ENCODE data around the gene BANK1. TPM values are rescaled to one million over a fixed set of nuclear protein-coding genes. Genes with fewer than 3 reads are reported as not detected.

Gene BANK1, protein sequence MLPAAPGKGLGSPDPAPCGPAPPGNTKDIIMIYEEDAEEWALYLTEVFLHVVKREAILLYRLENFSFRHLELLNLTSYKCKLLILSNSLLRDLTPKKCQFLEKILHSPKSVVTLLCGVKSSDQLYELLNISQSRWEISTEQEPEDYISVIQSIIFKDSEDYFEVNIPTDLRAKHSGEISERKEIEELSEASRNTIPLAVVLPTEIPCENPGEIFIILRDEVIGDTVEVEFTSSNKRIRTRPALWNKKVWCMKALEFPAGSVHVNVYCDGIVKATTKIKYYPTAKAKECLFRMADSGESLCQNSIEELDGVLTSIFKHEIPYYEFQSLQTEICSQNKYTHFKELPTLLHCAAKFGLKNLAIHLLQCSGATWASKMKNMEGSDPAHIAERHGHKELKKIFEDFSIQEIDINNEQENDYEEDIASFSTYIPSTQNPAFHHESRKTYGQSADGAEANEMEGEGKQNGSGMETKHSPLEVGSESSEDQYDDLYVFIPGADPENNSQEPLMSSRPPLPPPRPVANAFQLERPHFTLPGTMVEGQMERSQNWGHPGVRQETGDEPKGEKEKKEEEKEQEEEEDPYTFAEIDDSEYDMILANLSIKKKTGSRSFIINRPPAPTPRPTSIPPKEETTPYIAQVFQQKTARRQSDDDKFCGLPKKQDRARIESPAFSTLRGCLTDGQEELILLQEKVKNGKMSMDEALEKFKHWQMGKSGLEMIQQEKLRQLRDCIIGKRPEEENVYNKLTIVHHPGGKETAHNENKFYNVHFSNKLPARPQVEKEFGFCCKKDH
- under 1 TPM; 0.33 to 0.68 TPM for total RNA-seq

DNA sequence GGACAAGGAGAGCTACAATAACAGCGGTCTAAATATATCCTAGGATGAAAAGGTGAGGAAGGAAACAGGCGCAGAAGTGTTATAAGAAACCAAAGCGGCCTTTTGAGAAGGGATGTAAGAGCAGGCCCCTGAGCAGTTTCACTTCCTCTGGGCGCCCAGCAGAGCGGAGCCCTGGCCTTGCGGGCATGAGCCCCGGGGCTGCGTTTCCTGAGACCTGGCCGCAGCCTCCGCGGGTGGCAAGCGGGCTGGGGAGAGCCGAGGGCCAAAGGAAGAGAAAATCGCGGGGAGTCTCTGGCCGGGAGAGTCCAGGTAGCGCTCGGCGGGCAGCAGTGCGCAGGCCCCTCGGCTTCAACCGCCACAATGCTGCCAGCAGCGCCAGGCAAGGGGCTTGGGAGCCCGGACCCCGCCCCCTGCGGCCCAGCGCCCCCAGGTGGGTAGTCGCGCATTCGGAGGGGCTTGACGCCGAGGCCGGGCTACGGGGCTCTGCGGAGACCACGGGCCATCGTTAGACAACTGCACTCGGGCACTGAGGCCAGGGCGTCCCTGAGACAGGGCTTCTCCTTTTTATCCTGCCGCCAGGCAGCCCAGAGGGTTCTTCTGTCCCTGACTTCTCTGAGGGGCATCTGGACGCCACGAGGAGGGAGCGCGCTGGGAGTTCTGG, at the start of gene BANK1:
BANK1 (plus strand) TSS at position 210 of the 661 bp plus-strand sequence; CDS start at position 361, 151 bp downstream.
- H3K27ac Mint-ChIP-seq = peak within 1 kb of the TSS; percentile 1
- H3K36me3 Mint-ChIP-seq (ENCODE audit: low read depth) = no peaks in the 10 kb centered on the region
- CTCF ChIA-PET = no interaction called here
- peaks cover 2% of the 10 kb centered on the region for H3K9me3 Mint-ChIP-seq
- peak within 1 kb of the TSS; percentile 64 for H3K4me3 Mint-ChIP-seq
- POLR2A ChIA-PET = no interaction called here
- H3K27me3 Mint-ChIP-seq = peaks cover 45% of the 10 kb centered on the region
- peaks cover 19% of the 10 kb centered on the region for H3K4me1 Mint-ChIP-seq
- peak; percentile 64 for DNase-seq

DNA sequence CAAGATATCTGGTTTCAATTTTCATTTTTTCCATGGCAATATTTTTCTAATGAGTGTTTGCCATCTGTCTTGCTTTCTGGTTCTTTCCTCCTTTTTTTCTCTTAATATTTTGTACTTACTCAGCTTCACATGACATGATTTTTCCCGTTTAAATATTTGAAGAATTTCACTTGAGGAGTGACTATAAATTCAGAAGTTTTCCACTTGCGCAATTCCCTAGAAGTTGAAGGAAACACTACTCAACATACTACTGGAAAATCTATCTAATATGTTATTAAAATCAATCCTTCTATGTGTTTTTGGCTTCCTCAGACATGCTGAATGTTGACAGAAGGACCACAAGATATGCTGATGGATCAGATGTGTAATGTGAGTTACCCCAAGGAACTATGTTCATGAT, 36.8 kb upstream of the BANK1 start:
- Mint-ChIP-seq H3K4me3 (no peak overlapping the region), H3K27me3 (no peaks in the 10 kb centered on the region), H3K27ac (no peak overlapping the region), H3K4me1 (no peaks in the 10 kb centered on the region), H3K9me3 (no peaks in the 10 kb centered on the region), H3K36me3 (ENCODE audit: low read depth) (no peaks in the 10 kb centered on the region)
- DNase-seq = no peak
- ChIA-PET POLR2A (no interaction called here), CTCF (no interaction called here)

DNA sequence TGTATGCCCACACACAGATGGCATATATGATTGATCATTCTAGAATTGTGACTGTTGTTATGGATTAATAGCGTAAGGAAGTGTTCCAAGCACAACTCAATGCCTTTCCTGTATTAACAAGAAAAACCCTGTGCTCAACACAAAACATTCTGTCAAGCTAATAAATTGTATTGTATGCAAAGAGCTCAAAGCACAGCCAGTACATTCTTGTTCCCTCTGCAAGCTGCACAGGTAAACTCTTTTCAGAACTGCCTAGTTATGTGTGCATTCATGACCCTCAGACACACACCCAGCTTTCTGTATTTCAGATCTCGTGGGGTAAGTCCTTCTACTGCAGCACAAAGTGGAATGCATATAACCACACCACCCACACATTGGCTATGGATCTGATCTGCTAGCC, 34.3 kb upstream of the BANK1 start:
- no peaks in the 10 kb centered on the region for H3K9me3 Mint-ChIP-seq
- H3K27ac Mint-ChIP-seq = no peak overlapping the region
- no peaks in the 10 kb centered on the region for H3K36me3 Mint-ChIP-seq (ENCODE audit: low read depth)
- CTCF ChIA-PET = no interaction called here
- DNase-seq = no peak
- no peaks in the 10 kb centered on the region for H3K27me3 Mint-ChIP-seq
- no peak overlapping the region for H3K4me3 Mint-ChIP-seq
- POLR2A ChIA-PET = no interaction called here
- no peaks in the 10 kb centered on the region for H3K4me1 Mint-ChIP-seq

DNA sequence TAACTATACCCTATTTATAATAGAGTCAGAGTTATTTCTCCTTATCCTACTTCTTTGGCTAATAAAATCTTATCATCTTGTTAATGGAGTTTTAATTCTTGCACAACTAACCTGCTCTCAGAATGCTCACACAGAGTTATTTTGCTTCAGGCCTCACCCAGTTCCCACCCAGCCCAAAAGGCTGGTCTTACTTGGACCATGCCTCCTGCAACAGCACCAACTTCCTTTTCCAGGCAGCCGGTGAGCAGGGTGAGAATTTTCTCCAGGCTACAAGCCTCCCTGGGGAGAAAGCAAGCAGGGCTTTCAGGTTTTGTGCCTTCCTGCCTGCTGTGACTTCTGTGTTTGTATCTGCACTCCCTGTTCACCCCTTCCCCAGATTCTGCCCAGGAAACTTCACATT, 29.1 kb upstream of the BANK1 start:
- ChIA-PET CTCF (no interaction called here), POLR2A (no interaction called here)
- Mint-ChIP-seq H3K9me3 (no peaks in the 10 kb centered on the region), H3K36me3 (ENCODE audit: low read depth) (no peaks in the 10 kb centered on the region), H3K4me1 (no peaks in the 10 kb centered on the region), H3K27ac (no peak overlapping the region), H3K4me3 (no peak overlapping the region), H3K27me3 (peaks cover 6% of the 10 kb centered on the region)
- DNase-seq = no peak

GRCh38 chr4:101762025-101762424, 28.5 kb upstream of the BANK1 start:
- CTCF ChIA-PET = no interaction called here
- Mint-ChIP-seq H3K4me3 (no peak overlapping the region), H3K4me1 (no peaks in the 10 kb centered on the region), H3K9me3 (no peaks in the 10 kb centered on the region), H3K27me3 (peaks cover 10% of the 10 kb centered on the region), H3K36me3 (ENCODE audit: low read depth) (no peaks in the 10 kb centered on the region), H3K27ac (no peak overlapping the region)
- POLR2A ChIA-PET = no interaction called here
- DNase-seq = no peak

GRCh38 chr4:101762534-101762933, 28.0 kb upstream of the BANK1 start:
- Mint-ChIP-seq H3K4me3 (no peak overlapping the region), H3K36me3 (ENCODE audit: low read depth) (no peaks in the 10 kb centered on the region), H3K9me3 (no peaks in the 10 kb centered on the region), H3K4me1 (no peaks in the 10 kb centered on the region), H3K27me3 (peaks cover 13% of the 10 kb centered on the region), H3K27ac (no peak overlapping the region)
- CTCF ChIA-PET = no interaction called here
- DNase-seq = no peak
- POLR2A ChIA-PET = no interaction called here

DNA sequence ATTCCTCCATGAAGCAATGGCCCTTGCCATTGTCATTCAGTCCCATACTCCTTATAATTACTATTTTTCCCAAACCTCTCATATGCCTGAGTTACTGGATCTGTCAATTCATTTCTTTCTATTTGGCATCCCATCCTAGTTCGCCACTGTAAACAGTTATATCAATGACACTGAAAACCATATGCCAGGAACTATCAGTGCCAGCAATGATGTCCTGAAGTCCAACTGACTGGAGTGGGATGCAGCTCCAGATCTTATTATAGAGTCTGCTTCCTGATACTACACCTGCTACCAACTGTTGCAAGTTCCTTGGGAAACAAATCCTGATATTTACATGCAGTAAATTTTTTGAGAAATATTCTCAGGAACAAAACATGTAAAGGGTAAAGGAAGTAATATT, 27.0 kb upstream of the BANK1 start:
- Mint-ChIP-seq H3K9me3 (no peaks in the 10 kb centered on the region), H3K4me3 (no peak overlapping the region), H3K36me3 (ENCODE audit: low read depth) (no peaks in the 10 kb centered on the region), H3K4me1 (no peaks in the 10 kb centered on the region), H3K27me3 (peaks cover 13% of the 10 kb centered on the region), H3K27ac (no peak overlapping the region)
- ChIA-PET POLR2A (no interaction called here), CTCF (no interaction called here)
- DNase-seq = no peak

DNA sequence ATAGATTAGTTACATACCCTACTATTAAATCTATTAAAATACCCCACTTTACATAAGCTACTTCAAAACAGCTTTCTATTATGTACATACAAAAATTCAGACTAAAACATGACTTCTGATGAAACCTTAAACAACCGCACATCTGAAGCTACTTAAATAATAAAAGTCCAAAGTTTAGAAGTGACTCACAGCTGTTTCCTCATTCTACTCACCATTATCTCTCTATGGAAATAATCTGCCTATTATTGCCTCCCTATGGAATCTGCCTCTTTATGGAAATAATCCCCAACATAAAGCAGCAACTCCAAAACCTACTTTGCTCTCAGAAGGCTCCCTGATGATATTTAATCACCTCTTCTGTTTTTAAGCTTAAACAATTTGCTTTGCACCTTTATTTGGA, 15.7 kb upstream of the BANK1 start:
- no peak overlapping the region for H3K4me3 Mint-ChIP-seq
- no peaks in the 10 kb centered on the region for H3K9me3 Mint-ChIP-seq
- ChIA-PET POLR2A (no interaction called here), CTCF (no interaction called here)
- H3K27ac Mint-ChIP-seq = no peak overlapping the region
- peaks cover 10% of the 10 kb centered on the region for H3K27me3 Mint-ChIP-seq
- no peaks in the 10 kb centered on the region for H3K4me1 Mint-ChIP-seq
- H3K36me3 Mint-ChIP-seq (ENCODE audit: low read depth) = no peaks in the 10 kb centered on the region
- DNase-seq = no peak

DNA sequence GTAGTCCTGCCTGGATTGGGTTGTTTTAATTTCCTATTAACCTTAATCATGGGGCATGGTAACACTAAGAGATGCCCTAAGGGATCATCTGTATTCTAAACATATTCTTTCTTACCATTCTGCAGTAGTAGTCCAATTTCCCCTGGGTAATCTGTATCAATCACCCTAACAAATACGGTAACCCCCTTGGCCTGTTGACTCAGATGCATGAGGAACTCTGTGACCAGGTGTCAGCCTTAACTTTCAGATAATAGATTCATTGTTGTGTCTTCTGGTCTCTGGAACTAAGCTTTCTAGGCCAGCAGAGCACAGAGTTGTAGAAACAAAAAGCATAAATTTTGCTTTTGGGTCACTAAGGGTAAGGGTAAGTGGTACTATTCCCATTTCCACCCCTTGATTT, 13.1 kb upstream of the BANK1 start:
- H3K27ac Mint-ChIP-seq = no peak overlapping the region
- no peak for DNase-seq
- ChIA-PET POLR2A (interaction anchor here (0.6 kb wide), 1 partner anchor 31 kb away, joined by 3 read pairs; no protein-coding TSS in a partner anchor), CTCF (no interaction called here)
- peaks cover 3% of the 10 kb centered on the region for H3K27me3 Mint-ChIP-seq
- no peak overlapping the region for H3K4me3 Mint-ChIP-seq
- H3K9me3 Mint-ChIP-seq = no peaks in the 10 kb centered on the region
- H3K36me3 Mint-ChIP-seq (ENCODE audit: low read depth) = no peaks in the 10 kb centered on the region
- H3K4me1 Mint-ChIP-seq = no peaks in the 10 kb centered on the region

GRCh38 chr4:101780284-101780683, 10.2 kb upstream of the BANK1 start:
- no peaks in the 10 kb centered on the region for H3K9me3 Mint-ChIP-seq
- H3K27me3 Mint-ChIP-seq = peaks cover 3% of the 10 kb centered on the region
- H3K27ac Mint-ChIP-seq = no peak overlapping the region
- H3K36me3 Mint-ChIP-seq (ENCODE audit: low read depth) = no peaks in the 10 kb centered on the region
- CTCF ChIA-PET = no interaction called here
- POLR2A ChIA-PET = no interaction called here
- H3K4me1 Mint-ChIP-seq = peaks cover 10% of the 10 kb centered on the region
- no peak overlapping the region for H3K4me3 Mint-ChIP-seq
- DNase-seq = no peak

DNA sequence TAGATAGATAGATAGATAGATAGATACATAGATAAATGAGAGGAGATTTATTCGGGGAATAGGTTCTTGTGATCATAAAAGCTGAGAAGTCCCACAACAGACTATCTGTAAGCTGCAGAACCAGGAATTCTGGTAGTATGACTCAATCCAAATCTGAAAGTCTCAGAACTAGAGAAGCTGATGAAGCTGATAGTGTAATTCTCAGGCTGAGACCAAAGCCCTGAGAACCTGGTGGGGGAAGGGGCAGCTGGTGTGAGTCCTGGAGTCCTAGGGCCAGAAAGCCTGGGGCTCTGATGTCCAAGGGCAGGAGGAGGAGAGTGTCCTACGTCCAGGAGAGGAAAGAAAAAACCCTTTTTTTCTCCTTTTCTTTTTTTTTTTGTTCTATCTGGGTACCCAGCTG, 8.0 kb upstream of the BANK1 start:
- DNase-seq = no peak
- Mint-ChIP-seq H3K4me3 (no peak overlapping the region), H3K4me1 (peaks cover 21% of the 10 kb centered on the region), H3K9me3 (peaks cover 2% of the 10 kb centered on the region), H3K27ac (no peak overlapping the region), H3K36me3 (ENCODE audit: low read depth) (no peaks in the 10 kb centered on the region), H3K27me3 (peaks cover 4% of the 10 kb centered on the region)
- ChIA-PET POLR2A (no interaction called here), CTCF (no interaction called here)

DNA sequence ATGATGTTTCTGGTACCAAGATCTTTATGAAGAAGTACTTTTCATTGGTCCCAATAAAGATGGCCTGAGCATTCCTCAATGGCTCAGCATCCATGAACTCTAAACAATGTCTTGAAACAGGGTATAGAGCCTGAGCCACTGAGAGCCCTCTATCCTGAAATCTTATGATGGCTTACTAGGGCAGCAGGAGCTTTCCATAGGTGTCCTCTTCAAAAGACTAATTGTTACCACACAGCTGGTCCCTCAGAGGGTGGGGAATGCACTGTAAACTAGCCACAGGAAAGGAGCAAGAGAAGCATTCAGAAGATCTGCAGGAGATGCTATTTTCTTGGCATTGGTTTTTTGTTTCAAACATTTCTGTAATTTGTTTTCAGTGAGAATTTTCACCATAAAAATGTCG, 5.6 kb upstream of the BANK1 start:
- Mint-ChIP-seq H3K4me3 (no peak overlapping the region), H3K36me3 (ENCODE audit: low read depth) (no peaks in the 10 kb centered on the region), H3K4me1 (peaks cover 22% of the 10 kb centered on the region), H3K27me3 (peaks cover 9% of the 10 kb centered on the region), H3K9me3 (peaks cover 2% of the 10 kb centered on the region), H3K27ac (no peak overlapping the region)
- POLR2A ChIA-PET = no interaction called here
- no peak for DNase-seq
- CTCF ChIA-PET = no interaction called here

GRCh38 chr4:101785486-101785885, 5.0 kb upstream of the BANK1 start:
- Mint-ChIP-seq H3K36me3 (ENCODE audit: low read depth) (no peaks in the 10 kb centered on the region), H3K27ac (peak overlapping the region; percentile 23), H3K4me3 (no peak overlapping the region), H3K4me1 (peaks cover 27% of the 10 kb centered on the region), H3K9me3 (peaks cover 2% of the 10 kb centered on the region), H3K27me3 (peaks cover 12% of the 10 kb centered on the region)
- ChIA-PET POLR2A (no interaction called here), CTCF (no interaction called here)
- no peak for DNase-seq
